HG03095 (cell line): ENCODE measurements around the gene CCR2.
"Not testable (repeated sequence)": the region's sequence is repeated elsewhere in the genome, so short reads cannot be mapped to it uniquely, and the experiment has no call there.

Source experiments
- ATAC-seq: cut with Tn5 transposase; IDR thresholded peaks from one replicate; pipeline ENCODE4 v1.9.1; 2021; ENCODE audit warnings: moderate library complexity; ENCODE audit not compliant: unreplicated experiment

Gene CCR2

DNA sequence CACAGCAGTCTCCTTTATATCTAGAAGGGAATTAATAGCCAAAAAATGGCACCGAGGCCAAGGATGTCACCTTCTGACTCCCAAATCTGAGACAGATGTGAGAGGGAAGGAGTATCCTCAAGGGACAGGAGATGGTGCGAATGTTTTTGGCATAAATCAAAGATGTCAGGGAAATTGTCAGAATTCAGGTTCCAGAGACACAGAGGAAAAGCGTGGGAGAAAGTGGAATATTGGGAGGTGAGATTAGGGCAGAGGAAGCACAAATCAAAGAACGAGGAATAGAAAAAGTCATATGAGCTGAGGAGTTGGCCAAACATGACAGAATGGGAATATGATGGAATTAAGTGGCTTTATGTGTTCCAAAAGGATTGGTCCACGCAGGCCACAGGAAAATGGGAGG lies 46.9 kb downstream of the CCR2 start:
- ATAC-seq: no peak

DNA sequence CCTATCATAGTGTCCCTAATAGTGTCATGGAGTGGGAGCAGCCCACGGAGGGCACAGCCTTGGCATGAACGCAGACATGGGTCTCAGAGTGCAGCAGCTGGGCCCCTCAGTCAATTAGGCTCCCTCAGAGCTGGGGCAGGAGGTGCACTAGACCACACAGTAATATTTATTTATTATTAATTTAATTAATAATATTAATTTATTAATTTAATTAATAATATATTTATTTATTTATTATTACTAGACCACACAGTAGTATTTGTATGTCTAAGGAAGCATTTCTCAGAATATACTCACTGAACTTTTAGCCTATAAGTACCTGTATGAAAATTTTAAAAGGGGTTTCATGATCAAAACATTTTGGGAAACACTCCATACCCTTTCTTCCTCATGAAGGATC lies 47.7 kb downstream of the CCR2 start:
- no peak for ATAC-seq

DNA sequence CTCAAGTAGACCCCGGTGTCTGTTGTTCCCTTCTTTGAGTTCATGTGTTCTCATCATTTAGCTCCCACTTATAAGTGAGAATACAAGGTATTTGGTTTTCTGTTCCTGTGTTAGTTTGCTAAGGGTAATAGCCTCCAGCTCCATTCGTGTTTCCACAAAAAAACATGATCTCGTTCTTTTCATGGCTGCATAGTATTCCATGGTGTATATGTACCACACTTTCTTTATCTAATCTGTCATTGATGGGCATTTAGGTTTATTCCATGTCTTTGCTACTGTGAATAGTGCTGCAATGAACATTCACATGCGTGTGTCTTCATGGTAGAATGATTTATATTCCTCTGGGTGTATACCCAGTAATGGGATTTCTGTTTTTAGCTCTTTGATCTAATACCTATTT lies 49.0 kb downstream of the CCR2 start:
- ATAC-seq: not testable (repeated sequence)

DNA sequence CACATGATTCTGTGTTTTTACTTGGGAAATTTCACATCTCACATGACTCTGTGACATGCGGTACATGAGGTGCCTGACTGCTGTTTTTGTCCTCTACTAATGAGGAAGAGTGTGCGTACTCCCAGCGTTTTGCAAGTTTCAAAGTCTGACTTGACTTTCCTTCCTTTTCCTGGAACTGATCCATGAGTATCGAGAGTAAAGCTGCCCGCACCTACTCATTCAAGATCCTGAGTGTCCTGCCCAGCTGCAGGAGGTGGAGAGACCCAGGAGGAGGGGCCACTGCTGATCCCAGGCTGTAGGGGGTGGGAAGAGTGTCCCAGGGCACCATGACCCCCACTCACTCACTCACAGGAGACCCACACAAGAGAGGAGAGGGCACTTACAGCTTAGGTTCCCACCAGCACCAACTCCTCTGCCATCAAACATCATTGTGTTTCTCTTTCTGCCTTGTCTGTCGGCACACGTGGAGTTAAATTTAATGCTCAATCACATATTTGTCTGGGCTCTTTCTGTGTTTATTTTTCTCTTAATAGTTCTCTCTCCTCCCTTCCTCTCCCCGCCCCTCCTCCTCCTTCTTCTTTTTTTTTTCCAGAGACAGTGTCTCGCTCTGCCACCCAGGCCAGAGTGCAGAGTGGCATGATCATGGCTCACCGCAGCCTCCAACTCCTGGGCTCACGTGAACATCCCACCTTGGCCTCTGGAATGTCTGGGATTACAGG lies 51.5 kb downstream of the CCR2 start:
- no peak for ATAC-seq

DNA sequence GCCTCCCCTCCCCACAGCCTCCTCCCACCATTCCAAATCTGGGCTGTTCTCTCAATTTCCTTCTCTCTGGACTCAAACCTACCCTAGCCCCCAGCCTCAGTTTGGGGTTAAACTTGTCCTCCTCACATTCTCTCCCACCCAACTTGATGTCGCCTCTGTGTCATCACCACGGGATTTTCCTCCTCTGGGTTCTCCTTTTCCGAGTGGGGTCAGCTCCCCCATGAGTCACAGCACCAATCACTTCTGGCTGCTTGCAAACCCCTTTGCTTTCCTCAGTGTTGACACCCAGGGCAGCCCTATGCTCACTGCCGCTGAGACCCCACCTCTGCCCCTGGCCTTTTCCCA lies 52.5 kb downstream of the CCR2 start:
- no peak for ATAC-seq

DNA sequence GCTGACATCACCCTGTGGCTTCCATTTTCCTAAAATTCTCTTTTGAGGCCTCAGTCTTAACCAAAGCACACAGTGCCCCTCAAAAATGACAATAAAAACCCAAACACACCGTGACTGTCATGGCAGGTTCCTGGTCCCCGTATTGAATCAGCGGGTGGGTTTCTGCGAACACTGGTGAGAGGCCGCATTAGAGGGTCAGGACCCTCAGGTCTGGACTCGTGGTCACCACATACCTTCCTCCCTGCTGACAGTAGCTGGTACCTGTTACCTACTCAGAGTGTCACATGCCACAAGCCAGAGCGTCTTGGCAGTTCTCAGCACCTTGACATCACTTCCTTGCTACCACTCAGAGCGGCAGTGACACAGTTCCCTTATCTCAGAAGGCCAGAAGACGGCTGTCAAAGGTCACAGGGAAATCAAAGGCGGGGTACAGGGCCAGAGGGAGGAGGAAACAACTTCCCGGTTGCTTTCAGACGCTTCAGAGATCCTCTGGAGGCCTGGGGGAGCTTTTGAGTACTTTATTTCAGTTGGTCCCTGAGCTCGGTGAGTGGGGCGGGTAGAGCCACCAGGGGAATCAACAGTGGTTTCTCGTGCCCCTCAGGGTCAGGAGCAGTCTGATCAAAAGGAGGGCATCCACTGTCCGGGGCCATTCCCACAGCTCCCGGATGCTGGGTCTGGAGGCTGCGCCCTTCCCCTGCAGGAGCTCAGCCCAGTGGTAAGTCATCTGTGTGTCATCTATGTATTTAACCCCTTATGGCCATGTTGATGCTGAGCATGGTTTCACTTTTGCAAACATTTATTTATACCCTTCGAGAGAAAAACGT lies 53.1 kb downstream of the CCR2 start, which contains the start of the genes CCR5AS and CCRL2:
TSS of gene CCR5AS (minus strand) at position 279 of the 824 bp plus-strand sequence.
TSS of gene CCRL2 (plus strand) at position 472 of the 824 bp plus-strand sequence. CDS start 821 bp downstream, outside the sequence.
- no peak for ATAC-seq

DNA sequence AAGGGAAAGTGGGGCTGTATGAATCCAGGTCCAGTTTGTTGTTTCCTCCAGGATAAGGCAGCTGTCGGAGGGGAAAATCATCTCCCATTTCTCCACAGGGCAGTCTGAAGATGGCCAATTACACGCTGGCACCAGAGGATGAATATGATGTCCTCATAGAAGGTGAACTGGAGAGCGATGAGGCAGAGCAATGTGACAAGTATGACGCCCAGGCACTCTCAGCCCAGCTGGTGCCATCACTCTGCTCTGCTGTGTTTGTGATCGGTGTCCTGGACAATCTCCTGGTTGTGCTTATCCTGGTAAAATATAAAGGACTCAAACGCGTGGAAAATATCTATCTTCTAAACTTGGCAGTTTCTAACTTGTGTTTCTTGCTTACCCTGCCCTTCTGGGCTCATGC lies 54.1 kb downstream of the CCR2 start:
- ATAC-seq: no peak

DNA sequence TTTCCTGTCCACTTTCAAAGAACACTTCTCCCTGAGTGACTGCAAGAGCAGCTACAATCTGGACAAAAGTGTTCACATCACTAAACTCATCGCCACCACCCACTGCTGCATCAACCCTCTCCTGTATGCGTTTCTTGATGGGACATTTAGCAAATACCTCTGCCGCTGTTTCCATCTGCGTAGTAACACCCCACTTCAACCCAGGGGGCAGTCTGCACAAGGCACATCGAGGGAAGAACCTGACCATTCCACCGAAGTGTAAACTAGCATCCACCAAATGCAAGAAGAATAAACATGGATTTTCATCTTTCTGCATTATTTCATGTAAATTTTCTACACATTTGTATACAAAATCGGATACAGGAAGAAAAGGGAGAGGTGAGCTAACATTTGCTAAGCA lies 54.9 kb downstream of the CCR2 start:
- ATAC-seq: no peak

DNA sequence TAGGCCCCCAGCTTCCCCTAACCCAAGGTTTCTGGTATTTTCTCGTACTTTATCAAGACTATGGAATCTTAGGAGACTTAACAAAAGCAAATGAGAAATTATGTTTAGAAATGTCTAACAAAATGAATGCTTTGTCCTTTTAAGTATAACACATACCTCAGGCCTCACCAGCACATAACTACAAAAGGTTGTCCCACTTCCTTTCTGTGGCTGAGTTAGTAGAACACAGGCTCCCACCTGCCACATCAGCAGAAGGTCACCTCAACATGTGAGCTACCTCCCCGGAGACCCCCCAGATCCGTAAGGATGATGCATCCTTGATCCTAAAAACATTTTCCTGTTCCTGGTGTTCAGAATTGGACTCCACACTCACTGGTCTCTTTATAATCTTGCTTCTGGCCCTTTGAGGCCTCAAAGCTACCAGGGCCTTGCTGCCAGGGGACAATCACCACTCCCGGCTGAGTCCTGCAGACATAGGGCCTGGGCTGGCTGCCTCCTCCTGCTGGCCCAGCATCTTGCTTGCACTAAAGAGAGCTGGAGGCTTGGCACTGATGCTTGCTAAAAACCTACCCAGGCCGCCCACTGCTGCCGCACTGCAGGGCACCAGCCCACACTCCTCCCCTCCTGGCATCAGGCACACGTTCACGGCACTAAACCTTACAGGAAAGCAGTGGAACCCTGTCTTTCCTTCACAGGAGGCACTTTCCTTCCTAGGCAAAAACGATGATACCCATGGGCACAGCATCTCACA lies 56.0 kb downstream of the CCR2 start:
- ATAC-seq: no peak
